Left renal pelvis (tissue), 4 donors: ENCODE measurements around the gene GINM1. TPM values are rescaled to one million over a fixed set of nuclear protein-coding genes. Genes with fewer than 3 reads are reported as not detected.

ENCODE experiments used
- DNase-seq, 4 donors: peaks; one replicate each; pipeline ENCODE4 v3.0.0-alpha.2; 2013; ENCODE audit warnings: low read depth in 4 of 4, low spot score in 3 of 4
- polyA plus RNA-seq, 4 donors: library from polyadenylated mRNA; unstranded; fragments of 120-200 nt; gene quantifications; one replicate each; pipeline ENCODE4 v1.2.1, GENCODE V29; 2013; ENCODE audit not compliant: insufficient read length in 4 of 4

The GINM1 gene
- polyA plus RNA-seq, 4 donors: 80.7 to 97.7 (median 89.9) TPM

- no peak for DNase-seq
Measured at GRCh38 chr6:149592983-149593382, 26.8 kb downstream of the GINM1 start.

DNA sequence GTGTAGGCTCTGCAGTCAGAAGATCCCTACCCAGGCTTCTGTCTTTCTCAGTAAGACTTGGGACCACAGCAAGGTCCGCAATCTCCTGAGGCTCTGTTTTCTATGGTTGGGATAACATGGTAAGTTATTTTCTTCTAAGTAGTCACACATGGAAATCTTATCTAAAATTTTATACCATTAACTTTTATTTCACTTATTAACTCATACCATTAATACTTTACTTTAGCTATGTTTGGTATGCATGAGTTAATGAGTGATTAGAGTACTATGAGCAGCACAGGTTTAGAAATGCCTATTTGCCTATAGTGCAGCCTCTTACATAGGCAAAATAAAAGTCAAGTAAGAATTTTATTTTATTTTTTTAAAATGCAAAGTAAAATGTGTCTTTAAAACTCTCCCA lies 27.2 kb downstream of the GINM1 start:
- peak in 1 of 4 donors; percentile 18 for DNase-seq

DNA sequence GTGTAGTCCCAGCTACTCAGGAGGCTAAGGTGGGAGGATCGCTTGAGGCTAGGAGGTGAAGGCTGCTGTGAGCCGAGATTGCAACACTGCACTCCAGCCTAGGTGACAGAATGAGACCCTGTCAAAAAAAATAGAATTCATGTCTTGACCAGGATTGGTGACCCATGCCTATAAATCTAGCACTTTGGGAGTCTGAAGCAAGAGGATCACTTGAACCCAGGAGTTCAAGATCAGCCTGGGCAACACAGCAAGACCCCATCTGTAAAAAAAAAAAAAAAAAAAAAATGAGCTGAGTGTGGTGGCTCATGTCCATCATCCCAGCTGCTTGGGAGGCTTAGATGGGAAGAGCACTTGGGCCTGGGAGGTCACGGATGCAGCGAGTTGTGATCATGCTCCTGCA lies 34.3 kb downstream of the GINM1 start:
- no peak for DNase-seq

DNA sequence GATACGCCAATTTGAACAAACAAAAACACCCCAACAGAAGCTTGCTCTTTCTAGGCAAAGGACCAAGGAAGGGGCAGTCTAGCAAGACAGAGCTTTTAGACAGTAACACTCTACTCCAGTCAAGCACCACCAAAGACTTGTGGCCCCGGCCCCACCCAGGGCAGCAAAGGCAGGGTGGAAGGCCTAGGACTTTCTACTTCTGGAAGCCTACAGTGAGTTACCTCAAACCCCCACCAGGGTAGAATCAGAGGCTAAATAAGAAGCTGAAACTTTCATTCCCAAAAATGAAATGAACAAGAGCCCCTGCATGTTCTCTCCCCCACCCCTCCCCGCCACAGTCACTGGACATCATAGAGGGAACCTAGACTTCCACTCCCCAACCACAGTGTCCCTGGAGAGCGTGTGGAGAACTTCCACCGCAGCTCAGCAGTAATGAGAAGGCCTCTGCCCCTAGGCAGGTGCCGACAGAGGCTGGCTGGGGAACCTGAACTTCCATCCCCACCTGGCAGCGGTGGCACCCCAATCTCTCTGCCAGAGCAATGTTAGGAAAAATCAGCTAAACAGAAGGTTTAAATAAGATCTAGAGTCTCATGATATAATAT lies 42.3 kb downstream of the GINM1 start:
- DNase-seq: no peak

- DNase-seq: no peak
Measured at GRCh38 chr6:149614337-149614736, 48.2 kb downstream of the GINM1 start.

- DNase-seq: no peak
Measured at GRCh38 chr6:149615805-149616204, 49.6 kb downstream of the GINM1 start.

DNA sequence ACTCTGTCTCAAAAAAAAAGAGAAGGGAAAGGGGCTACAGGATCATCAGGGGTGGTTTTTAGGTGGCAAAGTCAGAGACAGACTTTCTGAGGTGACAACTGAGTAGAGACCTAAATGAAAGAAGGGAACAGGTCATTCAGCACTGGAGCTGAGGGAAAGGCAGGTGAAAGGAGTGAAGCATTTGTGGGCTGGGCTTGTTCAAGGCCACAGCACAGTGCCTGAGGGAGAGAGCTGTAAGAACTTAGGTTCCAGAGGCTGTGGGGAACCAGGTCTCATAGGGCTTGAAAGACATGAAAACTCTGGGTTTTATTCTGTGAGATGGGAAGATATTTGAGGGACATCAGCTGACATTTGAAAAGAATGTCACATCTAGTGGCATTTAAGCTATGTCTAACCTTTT lies 61.5 kb downstream of the GINM1 start:
- DNase-seq: no peak

DNA sequence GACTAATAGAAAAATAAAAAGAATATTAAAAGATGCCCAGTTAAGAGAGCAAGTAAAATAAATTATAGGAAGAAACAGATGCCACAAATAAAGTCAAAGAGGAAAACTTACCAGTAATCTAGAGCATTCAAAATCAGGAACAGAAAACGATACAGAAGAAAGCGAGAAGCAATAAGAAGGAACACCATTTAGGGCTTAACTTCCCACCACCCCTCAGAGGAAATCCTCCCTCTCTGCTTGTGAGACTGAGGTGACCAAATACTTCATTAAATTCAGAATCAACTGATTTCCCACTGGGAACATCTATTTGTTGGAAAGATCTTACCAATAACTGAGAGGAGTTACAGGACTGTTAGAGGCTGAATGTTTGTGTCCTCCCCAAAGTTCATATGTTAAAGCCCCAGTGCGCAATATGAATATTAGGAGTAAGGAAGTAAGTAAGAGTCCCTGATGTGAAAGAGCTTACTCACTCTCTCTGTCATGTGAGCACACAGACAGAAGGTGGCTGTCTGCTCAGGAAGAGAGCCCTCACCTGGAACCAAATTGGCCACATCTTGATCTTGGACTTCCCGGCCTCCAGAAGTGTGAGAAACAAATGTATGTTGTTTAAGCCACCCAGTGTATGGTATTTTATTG lies 62.8 kb downstream of the GINM1 start:
- DNase-seq: no peak

GRCh38 chr6:149634315-149634714 lies 68.1 kb downstream of the GINM1 start:
- DNase-seq: no peak

GRCh38 chr6:149636124-149636523 lies 69.9 kb downstream of the GINM1 start:
- DNase-seq: no peak

Other genes starting within 250 kb of the GINM1 start
- gene TAB2, start 248.7 kb upstream of the GINM1 start, polyA plus RNA-seq: 100 to 1,000 TPM in 2 of 4 donors, 10 to 100 TPM in 2; 80.4 to 111 (median 99.3) TPM
- gene SUMO4, start 166.1 kb upstream of the GINM1 start, polyA plus RNA-seq: 1 to 10 TPM in 1 of 4 donors, under 1 TPM in 3; 0.75 to 1.6 (median 0.85) TPM
- gene ZC3H12D, start 81.4 kb upstream of the GINM1 start, polyA plus RNA-seq: under 1 TPM; 0.20 to 0.55 (median 0.25) TPM
- gene PPIL4, start 20.3 kb upstream of the GINM1 start, polyA plus RNA-seq: 10 to 100 TPM; 50.0 to 72.2 (median 60.7) TPM
- gene KATNA1, start 82.3 kb downstream of the GINM1 start, polyA plus RNA-seq: 10 to 100 TPM; 23.3 to 33.9 (median 29.7) TPM
- gene LATS1, start 151.7 kb downstream of the GINM1 start, polyA plus RNA-seq: 10 to 100 TPM; 30.5 to 41.3 (median 33.9) TPM
- 10 to 100 TPM; 28.7 to 45.6 (median 44.3) TPM for gene NUP43, start 180.2 kb downstream of the GINM1 start, polyA plus RNA-seq
- gene PCMT1, start 183.4 kb downstream of the GINM1 start, polyA plus RNA-seq: 100 to 1,000 TPM in 1 of 4 donors, 10 to 100 TPM in 3; 71.9 to 102 (median 89.6) TPM